Measurements from ENCODE around the gene GOLGA1. TPM values are rescaled to one million over a fixed set of nuclear protein-coding genes. Genes with fewer than 3 reads are reported as not detected.

The GOLGA1 gene
- total and polyA plus RNA-seq, 2 of the 13 experiments (the other 11 are each of a cell fraction or from before 2014, with no cell fraction given), result 12.7 to 15.9 TPM

GRCh38 chr9:124868511-124869465 is 72.1 kb downstream of the GOLGA1 start (continued):
- TF ChIP-seq ZNF776 (CRISPR knock-in tag; IDR thresholded peaks at IDR 0.05) (peak; percentile 23; the same call in 1 of the 2 replicates), TSC22D2 (CRISPR knock-in tag; IDR thresholded peaks at IDR 0.05; ENCODE audit: borderline replicate concordance) (0 out of 2 replicates have a peak, but pooled peaks have one; percentile 52), REPIN1 (CRISPR knock-in tag; IDR thresholded peaks at IDR 0.05; ENCODE audit: borderline replicate concordance, low read depth) (peak; percentile 30; the same call in 1 of the 2 replicates), ZNF44 (CRISPR knock-in tag; IDR thresholded peaks at IDR 0.05) (0 out of 2 replicates have a peak, but pooled peaks have one; percentile 8), HMG20B (CRISPR knock-in tag; conservative IDR thresholded peaks at IDR 0.05) (0 out of 2 replicates have a peak, but pooled peaks have one; percentile 24), RFX1 (IDR thresholded peaks at IDR 0.05) (no peak), NAIF1 (CRISPR knock-in tag; IDR thresholded peaks at IDR 0.05; ENCODE audit: borderline replicate concordance) (no peak), MXI1 (IDR thresholded peaks at IDR 0.05; ENCODE audit: borderline replicate concordance, low read depth, low read length) (peak; percentile 78; the same call in 1 of the 3 replicates), POLR2G (IDR thresholded peaks at IDR 0.05; ENCODE audit: low read depth, low read length) (peak; percentile 95), GTF2F1 (IDR thresholded peaks at IDR 0.05; ENCODE audit: low read length) (no peak), TRAFD1 (CRISPR knock-in tag; IDR thresholded peaks at IDR 0.05; ENCODE audit: borderline replicate concordance) (no peak), ARID2 (CRISPR knock-in tag; IDR thresholded peaks at IDR 0.05; ENCODE audit: borderline replicate concordance) (peak; percentile 58), DDIT3 (CRISPR knock-in tag; IDR thresholded peaks at IDR 0.05) (no peak), ZNF510 (CRISPR knock-in tag; IDR thresholded peaks at IDR 0.05; ENCODE audit: low read depth) (no peak; the same call in 1 of the 2 replicates), ATF4 (CRISPR knock-in tag; IDR thresholded peaks at IDR 0.05) (peak in 1 of 2 experiments; percentile 31; a peak in 1 of 4 replicates), ETV6 (CRISPR knock-in tag; conservative IDR thresholded peaks at IDR 0.05) (peak; percentile 4; the same call in 1 of the 2 replicates), ZNF770 (CRISPR knock-in tag; IDR thresholded peaks at IDR 0.05) (no peak), ZNF780A (CRISPR knock-in tag; IDR thresholded peaks at IDR 0.05) (no peak), ZNF282 (IDR thresholded peaks at IDR 0.05; ENCODE audit: partially characterized antibody) (no peak)
- TF ChIP-seq, protein P1, sequence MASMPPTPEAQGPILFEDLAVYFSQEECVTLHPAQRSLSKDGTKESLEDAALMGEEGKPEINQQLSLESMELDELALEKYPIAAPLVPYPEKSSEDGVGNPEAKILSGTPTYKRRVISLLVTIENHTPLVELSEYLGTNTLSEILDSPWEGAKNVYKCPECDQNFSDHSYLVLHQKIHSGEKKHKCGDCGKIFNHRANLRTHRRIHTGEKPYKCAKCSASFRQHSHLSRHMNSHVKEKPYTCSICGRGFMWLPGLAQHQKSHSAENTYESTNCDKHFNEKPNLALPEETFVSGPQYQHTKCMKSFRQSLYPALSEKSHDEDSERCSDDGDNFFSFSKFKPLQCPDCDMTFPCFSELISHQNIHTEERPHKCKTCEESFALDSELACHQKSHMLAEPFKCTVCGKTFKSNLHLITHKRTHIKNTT (CRISPR knock-in tag; IDR thresholded peaks at IDR 0.05), result 0 out of 2 replicates have a peak, but pooled peaks have one; percentile 7
- TF ChIP-seq, protein P2, sequence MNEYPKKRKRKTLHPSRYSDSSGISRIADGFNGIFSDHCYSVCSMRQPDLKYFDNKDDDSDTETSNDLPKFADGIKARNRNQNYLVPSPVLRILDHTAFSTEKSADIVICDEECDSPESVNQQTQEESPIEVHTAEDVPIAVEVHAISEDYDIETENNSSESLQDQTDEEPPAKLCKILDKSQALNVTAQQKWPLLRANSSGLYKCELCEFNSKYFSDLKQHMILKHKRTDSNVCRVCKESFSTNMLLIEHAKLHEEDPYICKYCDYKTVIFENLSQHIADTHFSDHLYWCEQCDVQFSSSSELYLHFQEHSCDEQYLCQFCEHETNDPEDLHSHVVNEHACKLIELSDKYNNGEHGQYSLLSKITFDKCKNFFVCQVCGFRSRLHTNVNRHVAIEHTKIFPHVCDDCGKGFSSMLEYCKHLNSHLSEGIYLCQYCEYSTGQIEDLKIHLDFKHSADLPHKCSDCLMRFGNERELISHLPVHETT (CRISPR knock-in tag; conservative IDR thresholded peaks at IDR 0.05), result peak; percentile 75; the same call in 1 of the 2 replicates

All from HepG2 (cell line).